HG02870 (cell line): ENCODE results near the gene FTSJ3.
"Not testable (repeated sequence)": the region's sequence is repeated elsewhere in the genome, so short reads cannot be mapped to it uniquely, and the experiment has no call there.

Experiments used
- ATAC-seq: cut with Tn5 transposase; IDR thresholded peaks from one replicate; pipeline ENCODE4 v1.9.1; 2021; ENCODE audit warnings: mild to moderate bottlenecking, moderate library complexity; ENCODE audit not compliant: unreplicated experiment

FTSJ3 gene

GRCh38 chr17:63843387-63843888 lies 16.0 kb upstream of the FTSJ3 start:
- not testable (repeated sequence) for ATAC-seq

DNA sequence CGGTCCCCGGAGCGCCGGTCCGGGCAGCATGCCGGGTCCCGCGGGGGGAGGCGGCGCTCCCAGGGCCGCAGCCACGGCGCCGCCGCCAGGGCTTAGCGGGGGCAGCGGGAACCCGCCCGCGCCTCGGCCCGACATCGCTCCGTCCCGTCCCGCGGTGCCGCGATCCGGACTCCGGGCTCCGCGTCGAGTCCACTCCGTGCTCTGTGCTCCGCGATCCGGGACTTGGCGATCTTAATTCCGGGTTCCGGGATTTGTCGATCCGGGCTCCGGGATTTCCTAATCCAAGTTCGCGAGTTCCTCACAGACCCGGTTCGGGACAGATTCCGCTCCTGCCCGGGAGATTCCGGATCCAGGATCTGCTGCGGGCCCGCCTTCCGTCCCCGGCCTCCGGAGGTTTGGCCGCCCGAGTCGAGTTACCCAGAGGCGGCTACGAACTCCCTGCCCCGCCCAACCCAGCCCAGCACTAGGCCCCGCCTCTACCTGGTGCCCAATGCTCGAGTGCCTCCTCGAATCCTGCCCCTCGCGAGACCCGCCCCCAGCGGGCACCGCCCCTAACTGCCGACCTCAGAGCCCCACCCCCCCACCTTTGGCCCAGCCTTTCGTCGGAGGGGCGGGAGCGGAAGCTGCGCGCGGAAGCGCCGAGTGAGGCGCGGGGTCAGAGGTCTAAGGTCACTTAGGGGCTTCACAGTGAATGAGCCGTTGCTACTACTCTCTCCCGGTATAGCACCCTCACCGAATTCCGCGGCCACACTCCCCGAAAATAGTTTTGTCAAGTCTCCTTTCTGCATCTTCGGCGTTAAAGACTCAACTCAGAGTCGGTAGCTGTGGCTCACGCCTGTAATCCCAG lies 15.3 kb upstream of the FTSJ3 start, which contains the start of gene SMARCD2:
TSS of gene SMARCD2 (minus strand) at position 146 of the 847 bp plus-strand sequence. CDS start at position 135, 11 bp downstream.
- peak; percentile 85 for ATAC-seq

DNA sequence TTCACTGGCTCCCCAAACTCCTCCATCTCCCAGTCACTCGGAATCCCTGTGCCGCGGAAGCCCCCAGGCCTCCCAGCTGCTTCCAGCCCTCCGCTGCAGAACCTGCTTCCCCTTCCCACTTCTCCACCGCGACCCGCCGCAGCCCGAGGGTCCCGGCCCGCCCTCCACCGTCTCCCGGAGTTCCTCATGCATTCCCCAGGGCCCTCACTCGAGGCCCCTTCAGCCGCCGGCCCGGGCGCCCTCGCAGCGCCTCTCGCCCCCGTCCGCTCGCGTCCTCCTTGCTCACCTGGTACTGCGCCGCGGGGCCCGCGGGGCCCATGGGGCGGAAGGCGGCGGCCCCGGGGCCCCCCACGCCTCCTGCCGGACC lies 14.7 kb upstream of the FTSJ3 start:
- ATAC-seq, result peak; percentile 7

- no peak for ATAC-seq
Observed at GRCh38 chr17:63841350-63842172, 14.1 kb upstream of the FTSJ3 start.

GRCh38 chr17:63840591-63841349 lies 13.3 kb upstream of the FTSJ3 start:
- no peak for ATAC-seq

- ATAC-seq, result no peak
Observed at GRCh38 chr17:63838631-63839171, 11.2 kb upstream of the FTSJ3 start.

DNA sequence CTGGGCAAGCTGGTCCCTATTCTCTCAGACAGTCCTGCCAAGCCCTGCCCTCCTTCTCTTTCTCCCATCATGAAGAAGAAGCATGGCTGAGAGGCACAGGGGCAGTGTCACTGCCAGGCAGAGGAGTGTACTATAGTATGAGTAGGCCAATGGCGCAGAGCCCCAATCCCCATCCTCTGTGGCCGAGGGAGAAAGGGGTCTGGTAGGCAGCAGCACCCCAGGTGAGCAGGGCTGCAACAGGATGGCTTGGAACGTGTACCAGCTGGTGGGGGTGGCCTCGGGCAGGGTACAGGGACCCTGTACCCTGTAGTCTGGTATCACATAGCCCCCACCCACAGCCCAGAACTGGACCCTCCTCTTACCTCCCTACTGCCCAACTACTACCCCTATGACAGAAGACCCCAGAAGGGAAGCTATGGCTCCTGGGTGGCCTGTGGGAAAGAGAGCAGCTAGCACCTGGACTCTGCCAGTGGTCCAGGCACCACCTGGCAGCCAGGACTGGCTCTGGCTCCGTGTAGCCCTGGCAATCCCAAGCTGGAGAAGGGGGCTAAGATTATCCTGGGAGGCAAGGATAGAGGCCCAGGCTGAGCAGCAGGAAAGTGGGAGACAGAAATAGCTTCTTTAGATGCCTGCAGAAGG lies 10.6 kb upstream of the FTSJ3 start:
- ATAC-seq, result no peak

- ATAC-seq, result no peak
Observed at GRCh38 chr17:63837480-63837879, 10.0 kb upstream of the FTSJ3 start.

DNA sequence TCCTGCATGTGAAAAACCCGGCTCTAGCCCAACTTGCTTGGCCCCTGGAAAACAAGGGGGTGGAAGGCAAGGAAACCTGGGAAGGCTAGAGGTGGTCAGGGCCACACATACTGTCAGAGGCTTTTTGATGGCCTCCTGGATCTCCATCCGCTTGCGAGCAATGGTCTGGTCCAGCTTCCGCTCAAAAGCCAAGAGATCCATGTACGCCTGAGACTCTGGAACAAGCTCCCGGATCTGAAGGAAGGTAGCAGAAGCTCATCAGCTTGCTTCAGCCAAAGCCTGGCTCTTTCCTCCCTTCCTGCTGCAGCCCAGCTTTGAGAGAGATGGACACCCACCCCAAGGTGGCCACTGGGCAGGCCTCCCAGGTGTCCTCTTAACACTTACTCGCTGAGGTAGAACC lies 9.3 kb upstream of the FTSJ3 start:
- no peak for ATAC-seq

DNA sequence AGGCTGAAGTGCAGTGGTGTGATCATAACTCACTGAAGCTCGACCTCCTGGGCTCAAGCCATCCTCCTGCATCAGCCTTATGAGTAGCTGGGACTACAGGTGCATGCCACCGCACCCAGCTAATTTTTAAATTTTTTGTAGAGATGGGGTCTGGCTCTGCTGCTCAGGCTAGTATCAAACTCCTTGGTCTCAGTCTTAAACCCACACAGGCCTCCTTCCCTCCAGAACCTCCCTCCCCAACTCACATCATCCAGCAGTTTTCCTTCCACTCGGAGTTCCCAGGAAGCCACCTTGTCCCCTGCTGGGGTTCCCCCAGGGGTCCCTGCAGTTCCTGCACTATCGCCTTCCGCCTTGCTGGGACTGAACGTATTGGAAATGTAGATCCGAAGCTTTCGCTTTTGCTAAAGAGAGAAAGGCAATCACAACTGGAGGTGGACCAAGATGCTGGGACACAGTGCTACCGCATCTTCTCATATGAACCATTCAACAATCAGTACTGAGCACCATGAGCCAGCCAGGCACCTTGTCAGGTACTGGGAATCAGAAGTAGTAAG lies 7.8 kb upstream of the FTSJ3 start:
- no peak for ATAC-seq

GRCh38 chr17:63834431-63835166 lies 7.1 kb upstream of the FTSJ3 start:
- ATAC-seq, result peak; percentile 65

- ATAC-seq, result no peak
Observed at GRCh38 chr17:63833741-63834373, 6.4 kb upstream of the FTSJ3 start.

DNA sequence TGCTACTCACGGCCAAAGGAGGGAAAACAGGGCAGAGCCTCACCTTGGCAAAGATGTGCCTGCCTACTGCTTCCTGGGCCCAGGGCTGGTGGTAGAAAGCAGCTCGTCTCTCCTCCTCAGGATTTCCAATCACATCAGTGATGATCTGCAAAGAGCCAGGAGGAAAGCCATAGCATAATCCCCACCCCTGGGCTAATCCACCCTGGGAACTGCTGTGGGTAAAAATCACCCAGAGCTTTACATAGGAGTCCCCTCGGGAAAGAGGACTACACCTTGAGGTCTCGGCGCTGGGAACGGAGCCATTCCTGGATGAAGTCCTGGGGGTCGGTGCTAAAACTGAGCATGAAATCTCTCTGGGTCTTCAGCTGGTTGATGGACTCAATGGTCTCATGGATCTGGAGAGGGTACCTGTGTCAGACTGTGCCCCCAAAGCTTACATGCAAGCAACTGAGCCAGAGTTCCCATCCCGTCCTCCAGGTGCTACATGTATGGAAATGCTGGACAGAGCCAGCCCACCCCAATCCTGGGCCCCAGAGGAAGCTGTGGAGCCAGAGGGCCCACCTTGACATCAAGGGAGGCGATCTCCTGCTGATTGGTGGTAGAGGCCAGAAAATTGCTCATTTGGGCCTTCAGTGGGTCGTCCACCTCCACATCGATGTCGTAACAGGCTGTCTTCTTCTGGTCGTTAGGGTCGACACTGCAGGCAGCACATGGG lies 5.7 kb upstream of the FTSJ3 start:
- no peak for ATAC-seq

DNA sequence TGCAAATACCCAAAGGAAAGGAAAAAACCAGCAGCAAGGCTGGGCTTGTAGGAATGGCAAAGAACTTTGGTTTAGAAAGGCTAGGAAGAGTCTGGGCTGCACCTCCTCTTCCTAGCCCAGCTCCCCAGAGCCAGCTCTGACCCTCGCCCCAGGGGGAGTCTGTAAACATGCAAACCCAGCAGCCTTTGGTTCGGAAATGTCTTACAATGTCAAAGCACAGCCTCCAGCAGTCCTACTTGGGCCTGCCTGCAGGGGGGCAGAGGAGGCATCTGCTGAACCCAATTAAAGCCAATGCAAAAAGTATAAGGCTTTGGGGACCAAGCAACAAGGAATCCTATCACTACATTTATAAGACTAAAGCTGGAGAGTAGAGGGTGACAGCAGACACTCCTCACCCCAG lies 5.0 kb upstream of the FTSJ3 start:
- no peak for ATAC-seq

- no peak for ATAC-seq
Observed at GRCh38 chr17:63832014-63832413, 4.6 kb upstream of the FTSJ3 start.

GRCh38 chr17:63831505-63831904 lies 4.0 kb upstream of the FTSJ3 start:
- no peak for ATAC-seq

- ATAC-seq, result no peak
Observed at GRCh38 chr17:63830904-63831491, 3.5 kb upstream of the FTSJ3 start.

DNA sequence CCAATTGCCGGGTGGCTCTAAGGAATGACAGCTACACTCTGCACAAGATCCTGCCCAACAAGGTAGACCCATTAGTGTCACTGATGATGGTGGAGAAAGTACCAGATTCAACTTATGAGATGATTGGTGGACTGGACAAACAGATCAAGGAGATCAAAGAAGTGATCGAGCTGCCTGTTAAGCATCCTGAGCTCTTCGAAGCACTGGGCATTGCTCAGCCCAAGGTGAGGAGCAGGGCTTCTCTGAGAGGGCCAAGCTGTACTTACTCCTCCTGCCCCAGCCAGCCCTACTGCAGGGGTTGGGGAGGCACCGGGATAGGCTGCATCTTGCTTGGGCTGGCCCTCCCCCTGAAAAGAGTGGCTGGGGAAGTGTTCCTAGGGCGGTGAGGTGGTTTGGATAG lies 2.8 kb upstream of the FTSJ3 start:
- no peak for ATAC-seq
